ENCODE data around the gene KISS1R.

DNA sequence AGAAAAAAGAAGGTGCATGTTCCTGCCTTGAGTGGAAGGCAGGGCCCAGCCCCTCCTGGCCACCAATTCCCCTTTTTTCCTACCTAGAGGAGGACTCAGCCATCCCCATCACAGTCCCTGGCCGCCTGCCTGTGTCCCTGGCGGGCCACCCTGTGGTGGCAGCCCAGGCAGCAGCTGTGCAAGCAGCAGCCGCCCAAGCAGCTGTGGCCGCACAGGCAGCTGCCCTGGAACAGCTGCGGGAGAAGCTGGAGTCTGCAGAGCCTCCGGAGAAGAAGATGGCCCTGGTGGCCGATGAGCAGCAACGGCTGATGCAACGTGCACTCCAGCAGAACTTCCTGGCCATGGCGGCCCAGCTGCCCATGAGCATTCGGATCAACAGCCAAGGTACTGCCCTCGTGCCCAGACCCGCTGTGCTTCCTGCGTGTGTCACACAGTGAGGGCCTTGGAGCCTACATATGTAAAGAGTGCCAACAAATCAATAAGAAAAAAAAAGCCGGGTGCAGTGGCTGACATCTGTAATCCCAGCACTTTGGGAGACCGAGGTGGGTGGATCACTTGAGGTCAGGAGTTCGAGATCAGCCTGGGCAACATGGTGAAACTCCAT lies 49.5 kb downstream of the KISS1R start:
- TF ChIP-seq POLR2AphosphoS5 (IDR thresholded peaks at IDR 0.05; ENCODE audit: borderline replicate concordance, low read depth, low read length) (no peak), EZH2 (IDR thresholded peaks at IDR 0.05) (no peak), FOXP2 (optimal IDR thresholded peaks at IDR 0.05; ENCODE audit: control extremely low read depth, extremely low read length, insufficient read depth) (no peak)

Data from SK-N-MC (cell line).